EL (cell line): ENCODE results near the gene TFE3.

ENCODE experiments used
- DNase-seq: peaks from one replicate; pipeline ENCODE4 v3.0.0-alpha.2; 2016

The TFE3 gene

DNA sequence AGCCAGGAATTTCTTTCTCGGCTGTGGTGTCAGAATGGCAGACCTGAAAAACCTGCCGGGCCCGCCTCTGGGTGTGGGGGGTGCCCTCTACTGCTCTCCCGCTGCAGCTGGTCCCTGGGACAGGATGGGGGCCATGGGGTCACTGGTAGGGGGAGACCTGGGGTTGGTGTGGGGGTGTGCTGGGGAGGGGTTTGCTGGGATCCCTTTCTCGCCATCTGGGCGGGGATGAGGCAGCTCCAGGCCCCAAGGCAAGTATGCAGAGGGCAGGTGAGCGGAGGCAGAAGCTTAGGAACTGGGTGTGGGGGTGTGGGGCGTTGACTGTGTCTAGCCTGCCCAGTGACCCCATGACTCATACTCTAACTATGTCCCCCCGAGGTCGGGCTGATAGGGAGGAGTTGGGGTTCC, 16.5 kb upstream of the TFE3 start:
- no peak for DNase-seq

DNA sequence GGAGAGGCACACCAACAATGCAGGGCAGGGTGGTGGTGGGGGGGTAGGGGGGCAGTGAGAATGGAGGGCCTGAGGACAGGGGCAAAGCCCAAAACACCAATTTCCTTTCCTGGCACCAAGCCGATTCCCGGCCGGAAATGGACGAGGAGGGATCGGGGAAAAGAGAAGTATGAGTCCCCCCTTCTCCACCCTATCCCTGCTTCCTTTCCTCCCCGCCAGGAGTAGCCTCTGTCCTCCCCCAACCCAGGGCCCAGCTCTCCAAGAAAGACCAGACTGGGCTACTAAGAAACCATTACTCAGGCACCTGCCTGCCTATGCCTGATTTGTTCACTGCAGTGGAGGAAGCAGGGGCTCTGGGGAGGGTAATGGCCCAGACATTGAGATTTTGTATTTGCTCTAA, 16.0 kb upstream of the TFE3 start:
- DNase-seq: no peak

DNA sequence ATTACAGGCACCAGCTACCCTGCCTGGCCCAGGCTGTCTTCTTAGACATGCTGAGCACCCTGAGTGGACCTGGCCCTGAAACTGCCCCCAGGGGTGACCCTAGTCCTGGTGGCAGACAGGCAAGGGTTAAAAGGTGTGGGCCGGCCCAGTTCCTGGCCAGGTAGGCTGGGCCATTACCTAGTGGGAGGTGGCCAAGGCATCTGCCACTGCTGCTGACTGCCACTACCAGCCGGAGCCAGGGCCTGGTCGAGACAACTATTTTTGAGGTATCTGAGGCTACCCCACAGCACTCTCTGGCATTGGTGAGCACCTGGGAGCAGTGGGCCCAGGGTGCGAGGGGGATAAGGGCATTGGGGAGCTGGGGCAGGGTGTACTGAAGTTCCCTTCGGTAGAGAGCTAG, 15.6 kb upstream of the TFE3 start, which contains the start of gene CCDC120:
Gene CCDC120, plus strand, starts transcription at position 206 of the 400 bp plus-strand sequence. CDS start 3,043 bp downstream, outside the sequence.
- no peak for DNase-seq

DNA sequence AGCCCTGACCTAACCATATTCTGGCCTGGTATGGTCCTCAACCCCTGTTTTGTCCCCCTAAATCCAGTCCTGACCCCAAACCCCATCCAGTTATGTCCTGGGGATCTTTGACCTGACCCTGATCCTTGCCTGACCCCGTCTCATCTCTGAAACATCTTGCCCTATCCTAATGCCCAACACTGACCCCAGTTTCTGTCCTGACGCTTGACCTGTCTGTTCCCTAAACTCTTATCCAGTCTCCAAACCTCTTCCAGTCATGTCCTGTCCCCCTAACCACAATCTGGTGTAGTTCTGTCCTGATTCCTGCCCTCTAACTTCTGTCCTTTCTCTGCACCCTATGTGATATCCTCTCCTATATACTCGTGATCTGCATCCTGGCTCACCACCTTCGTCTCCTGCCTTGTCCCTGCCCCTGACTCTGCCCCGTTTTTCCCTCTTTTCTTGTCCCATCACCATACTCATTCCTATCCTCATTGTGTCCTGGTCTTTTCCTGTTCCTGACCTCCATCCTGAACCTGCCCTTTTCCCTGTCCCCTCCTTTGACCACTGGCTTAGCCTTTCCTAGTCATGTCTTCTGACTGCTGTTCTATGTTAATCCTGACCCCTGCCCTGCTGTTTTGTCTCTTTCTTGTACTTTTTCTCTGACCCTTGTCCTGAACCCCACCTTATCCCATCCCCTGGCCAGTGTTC, 11.1 kb upstream of the TFE3 start:
- no peak for DNase-seq

DNA sequence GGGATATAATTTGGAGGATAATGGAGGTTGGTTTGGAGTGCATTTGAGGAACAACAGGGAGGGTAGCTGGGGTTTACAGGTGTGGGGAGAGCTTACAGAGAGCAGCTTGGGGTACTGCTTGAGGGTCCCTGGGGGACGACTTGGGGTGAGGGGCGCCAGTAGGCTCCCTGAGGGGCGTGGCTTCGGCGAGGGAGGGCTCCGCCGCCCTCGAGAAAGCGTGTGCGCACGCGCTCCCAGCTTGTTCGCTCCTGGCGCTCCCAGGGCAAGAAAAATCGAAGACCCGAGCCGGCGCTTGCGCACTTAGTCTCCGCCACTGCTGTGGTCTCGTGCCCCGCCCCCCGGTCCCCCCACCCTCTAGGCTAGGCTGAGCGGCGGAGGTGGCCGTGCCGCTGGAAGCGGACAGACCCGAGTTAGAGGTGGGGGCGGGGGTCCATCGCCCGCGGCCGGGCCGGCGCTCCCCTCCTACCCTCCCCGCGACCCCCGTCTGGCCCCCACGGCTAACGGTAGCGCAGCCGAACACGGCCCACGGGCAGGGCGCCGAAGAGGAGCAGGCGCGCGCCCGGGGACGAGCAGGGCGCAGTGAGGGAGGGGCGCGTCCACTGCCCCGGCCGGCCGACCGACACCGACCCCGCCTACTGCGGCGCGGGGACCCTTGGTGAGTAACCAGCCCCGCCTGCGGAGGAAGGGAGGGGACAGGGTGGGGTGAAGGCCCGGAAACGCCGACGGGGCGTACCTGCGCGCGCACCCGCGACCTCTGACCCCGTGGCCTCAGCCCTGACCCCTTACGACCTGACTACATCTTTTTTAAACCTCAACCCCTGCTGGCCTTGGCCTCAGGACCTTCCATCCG, 10.3 kb upstream of the TFE3 start:
- peak; percentile 46 for DNase-seq

DNA sequence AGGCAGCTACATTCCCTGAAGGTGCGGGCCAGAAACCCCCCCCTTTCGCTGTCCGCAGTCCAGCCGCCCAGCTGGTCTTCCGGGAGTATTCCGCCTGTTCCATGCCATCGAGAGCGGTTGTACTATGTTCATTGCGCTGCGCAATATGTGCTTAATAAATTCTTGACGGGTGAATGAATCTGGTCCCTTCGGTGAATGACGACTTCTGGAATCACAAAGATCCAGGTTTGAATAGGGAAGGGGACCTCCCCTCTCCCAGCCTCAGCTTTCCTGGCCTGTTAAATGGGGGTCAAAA, 777 bp upstream of the TFE3 start:
- no peak for DNase-seq

DNA sequence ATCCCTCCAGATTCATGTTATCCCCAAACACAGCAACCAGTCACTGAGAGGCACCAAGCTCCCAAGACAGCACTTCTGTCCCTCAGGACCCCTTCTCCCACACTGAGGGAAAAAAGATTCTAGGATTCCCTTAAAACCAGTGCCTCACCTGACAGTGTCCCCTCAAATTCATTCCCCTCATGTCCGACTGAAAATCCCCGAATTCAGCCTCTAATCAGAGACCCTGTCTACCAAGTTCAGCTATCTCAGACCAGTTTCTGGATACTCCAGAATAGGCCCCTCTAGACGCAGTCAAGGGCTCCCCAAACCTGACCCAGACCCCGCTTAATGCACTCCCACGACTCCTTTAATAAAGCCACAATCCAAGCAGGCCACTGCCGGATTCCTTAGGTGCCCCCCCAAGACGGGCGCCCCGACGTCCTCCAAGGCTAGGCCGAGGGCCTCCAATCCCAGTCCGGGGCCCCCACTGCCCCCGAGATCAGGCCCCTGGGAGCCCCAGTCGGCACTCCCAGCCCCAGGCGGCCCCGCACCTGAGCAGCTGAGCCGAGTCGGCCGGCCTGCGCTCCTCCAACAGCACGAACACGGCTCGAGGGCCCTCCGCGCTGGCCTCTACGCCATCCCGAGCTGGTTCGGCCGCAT, 457 bp downstream of the TFE3 start:
- peak; percentile 10 for DNase-seq

DNA sequence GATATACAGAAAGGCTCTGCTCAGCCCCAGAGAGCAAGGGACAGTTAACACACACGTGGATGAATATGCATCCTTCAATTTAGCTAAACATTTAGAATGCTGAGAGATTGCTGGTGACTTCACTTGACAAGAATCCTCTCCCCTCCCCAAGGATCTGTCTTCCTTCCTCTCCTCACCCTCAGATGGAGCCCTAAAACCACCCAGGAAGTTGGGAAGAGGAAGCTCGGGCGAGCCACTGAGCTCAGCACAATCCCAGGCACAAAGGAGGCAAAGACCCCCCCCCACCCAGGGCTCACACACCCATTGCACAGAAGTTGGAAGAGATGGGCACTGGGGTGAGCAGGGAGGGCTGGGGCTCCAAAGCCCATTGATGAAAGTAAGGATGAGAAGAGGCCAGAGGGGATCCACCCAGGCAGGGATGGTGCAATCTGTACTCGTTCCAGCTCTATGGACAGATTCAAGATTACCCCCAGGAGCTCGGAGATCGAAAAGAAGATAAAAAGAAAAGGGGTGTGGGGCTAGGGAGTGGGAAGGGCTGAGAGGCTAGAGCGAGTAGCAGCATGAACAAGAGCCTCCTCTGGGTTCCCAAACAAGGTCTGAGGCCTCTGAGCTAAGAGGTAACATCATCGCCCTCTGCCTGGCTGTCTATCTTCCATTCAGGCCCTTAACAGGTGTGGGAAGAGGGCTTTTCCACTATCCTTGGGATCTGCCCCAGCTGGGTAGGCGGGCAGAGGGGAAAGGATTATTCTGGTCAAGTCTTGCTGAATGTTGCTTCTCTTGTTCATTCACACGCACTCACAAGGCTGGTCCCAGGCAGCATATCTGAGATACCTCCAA, 1.2 kb downstream of the TFE3 start:
- DNase-seq: peak; percentile 82

DNA sequence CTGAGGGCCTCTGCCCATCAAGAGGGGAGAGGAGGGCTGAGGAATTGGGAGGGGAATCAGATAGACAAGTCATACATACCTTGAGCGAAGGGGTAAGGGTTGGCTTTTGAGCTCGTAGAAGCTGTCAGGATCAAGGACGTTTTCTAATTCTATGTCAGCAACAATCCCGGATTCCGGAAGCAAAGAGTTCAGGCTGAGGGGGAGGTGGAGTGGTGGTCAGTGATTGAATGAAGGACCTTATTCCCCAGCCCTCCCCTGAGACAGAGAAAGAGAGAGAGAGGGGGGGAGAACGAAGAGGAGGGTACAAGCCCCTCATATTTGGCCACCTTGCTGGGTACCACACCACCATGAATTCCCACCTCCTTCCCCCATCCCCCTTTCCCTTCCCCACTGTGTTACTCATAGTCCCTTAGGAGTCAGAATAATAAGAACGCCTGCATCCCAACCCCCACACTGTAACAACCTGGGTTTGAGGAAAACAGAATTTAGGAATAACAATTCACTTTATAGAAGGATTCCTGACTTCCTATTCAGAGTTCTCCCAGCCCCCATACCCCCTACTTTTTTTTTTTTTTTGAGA, 2.7 kb downstream of the TFE3 start:
- peak; percentile 40 for DNase-seq

DNA sequence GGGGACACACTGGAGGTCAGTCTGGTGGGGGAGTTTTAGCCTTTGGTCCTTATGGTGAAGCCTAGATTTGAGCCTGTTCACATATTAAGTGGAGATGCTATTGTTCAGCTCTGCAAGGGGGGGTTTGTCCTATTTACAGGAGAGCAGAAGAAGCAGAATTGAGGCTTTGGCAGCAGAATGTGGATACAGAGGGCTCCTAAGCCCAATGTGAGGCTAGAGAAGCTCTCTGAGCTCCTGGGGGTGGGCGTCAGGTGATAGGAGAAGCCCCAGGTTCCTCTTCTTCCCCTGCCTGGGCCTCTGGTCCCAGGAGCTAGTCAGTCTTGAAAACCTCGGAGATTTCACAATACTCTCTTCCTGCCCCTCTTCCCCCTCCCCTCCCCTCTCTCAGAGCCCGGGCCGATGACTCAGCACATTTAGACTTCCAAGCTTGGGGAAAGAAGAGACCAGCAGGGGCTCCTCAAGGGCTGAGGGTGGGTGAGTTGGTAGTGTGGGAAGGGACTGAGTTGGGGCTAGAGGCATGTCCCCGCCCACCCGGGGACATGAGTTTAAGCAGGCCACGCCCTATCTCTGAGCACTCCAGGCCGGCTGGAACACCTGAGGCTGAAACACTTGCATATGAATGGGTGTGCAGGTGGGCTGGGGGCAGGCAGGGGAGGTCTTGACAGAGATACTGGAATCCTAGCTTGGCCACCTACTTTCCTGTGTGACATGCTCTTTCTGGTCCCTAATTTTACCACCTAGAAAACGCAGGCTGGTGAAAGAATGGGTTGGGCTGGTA, 3.4 kb downstream of the TFE3 start:
- peak; percentile 94 for DNase-seq

DNA sequence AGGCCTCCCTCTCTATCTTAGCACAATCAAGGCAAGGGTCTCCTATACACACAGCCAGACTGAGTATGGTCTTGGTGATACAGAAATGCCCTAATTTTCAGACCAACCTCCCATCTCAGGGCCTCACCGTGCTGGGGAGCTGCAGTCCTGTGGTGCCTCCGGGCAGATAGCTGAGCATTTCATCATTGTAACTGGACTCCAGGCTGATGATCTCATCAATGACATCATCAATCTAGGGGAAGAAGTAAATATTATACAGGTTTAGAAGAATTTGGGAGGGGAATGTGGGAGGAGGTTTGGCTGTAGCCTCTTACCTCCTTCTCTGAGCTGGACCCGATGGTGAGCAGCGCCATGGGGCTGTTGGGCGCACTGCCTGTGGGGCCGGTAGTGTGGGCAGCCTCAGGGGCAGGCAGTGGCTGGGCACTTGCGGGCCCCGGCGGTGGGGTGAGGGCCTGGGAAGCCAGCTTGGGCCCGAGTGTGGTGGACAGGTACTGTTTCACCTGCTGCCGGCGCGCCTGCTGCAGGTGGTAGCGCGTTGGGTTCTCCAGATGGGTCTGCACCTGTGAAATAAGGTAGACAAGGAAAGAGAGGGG, 5.2 kb downstream of the TFE3 start:
- peak; percentile 74 for DNase-seq

DNA sequence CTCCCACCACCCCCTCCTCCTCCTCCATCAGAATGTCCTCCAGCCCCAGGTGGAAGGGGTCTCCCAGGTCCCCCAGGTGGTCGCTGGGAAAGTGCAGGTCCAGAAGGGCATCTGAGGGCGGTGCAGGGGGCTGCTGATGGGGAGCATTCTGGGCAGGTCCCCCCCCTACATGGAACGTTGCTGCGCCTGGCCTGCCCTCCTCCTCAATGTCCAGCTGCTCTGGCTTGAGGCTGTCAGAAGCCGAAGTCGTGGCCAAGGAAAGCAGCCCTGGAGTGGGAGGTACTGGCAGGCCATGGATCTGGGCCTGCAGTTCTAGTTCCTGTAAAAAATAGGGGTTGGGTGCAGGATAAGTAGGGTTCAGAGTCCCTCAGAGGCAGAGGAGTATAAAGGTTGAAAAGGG, 12.9 kb downstream of the TFE3 start:
- DNase-seq: no peak

DNA sequence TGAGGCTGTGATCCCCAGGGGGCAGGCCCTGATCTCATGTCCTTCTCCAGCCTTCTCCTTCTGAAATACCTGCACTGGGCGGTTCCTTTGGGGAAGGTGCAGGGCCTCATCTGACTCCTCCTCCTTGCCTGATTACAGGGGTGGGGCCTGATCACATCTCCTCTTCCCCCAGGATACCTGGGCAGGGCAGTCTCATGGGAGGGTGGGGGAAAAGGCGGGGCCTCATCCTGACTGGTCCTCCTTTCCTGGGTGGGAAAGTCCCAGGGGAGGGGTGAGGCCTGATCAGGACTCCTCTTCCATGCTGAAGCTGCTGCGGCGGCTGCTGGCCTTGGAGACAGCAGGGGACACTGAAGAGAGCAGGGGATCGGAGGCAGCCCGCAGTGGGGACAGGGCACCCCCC, 13.3 kb downstream of the TFE3 start:
- no peak for DNase-seq

DNA sequence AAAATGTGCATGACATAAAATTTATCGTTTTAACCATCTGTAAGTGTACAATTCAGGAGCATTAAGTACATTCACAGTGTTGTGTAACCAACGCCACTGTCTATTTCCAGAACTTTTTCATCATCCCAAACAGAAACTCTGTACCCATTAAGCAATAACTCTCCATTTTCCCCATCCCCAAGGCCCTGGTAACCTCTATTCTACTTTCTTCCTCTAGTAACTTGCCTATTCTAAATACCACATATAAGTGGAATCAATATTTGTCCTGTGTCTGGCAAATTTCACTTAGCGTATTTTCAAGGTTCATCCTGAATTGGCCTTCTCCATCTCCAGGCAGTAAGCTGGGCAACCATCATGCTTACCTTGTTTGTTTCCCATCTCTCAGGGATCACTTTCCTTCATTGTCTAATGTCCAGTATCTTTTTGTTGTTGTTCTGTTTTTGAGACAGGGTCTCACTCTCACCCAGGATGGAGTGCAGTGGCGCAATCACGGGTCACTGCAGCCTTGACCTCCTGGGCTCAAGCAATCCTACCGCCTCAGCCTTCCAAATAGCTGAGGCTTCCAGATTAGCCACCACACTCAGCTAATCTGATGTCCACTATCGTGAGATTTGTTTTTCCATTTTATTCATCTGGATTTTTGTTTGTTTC, 23.4 kb downstream of the TFE3 start:
- DNase-seq: no peak

DNA sequence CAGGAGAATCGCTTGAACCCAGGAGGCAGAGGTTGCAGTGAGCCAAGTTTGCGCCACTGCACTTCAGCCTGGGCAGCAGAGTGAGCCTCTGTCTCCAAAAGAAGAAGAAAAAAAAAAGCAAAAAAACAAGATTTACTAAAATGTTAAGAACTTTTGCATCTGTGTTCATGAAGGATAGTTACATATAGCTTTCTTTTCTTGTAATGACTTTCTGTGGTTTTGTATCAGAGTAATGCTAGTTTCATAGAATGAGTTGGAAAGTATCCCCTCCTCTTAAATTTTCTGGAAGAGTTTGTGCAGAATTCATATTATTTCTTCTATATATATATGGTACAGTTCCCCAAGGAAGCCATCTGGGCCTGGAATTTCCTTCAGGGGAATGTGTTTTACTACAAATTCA, 24.1 kb downstream of the TFE3 start:
- DNase-seq: no peak

DNA sequence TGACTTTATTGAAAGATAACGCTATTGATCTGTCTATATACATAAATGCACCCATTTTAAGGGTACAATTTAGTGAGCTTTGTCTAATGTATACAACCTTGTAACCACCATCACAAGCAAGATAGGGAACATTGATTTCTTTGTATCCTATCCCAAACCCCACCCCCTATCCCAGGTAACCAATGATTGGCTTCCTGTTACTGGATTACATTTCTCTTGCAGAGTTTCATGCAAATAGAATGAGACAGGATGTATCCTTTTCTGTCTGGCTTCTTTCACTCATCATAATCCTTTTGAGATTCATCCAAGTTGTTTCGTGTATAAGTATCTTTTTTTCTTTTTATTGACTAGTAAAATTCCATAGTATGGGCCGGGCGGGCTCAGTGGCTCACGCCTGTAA, 39.5 kb downstream of the TFE3 start:
- DNase-seq: no peak

DNA sequence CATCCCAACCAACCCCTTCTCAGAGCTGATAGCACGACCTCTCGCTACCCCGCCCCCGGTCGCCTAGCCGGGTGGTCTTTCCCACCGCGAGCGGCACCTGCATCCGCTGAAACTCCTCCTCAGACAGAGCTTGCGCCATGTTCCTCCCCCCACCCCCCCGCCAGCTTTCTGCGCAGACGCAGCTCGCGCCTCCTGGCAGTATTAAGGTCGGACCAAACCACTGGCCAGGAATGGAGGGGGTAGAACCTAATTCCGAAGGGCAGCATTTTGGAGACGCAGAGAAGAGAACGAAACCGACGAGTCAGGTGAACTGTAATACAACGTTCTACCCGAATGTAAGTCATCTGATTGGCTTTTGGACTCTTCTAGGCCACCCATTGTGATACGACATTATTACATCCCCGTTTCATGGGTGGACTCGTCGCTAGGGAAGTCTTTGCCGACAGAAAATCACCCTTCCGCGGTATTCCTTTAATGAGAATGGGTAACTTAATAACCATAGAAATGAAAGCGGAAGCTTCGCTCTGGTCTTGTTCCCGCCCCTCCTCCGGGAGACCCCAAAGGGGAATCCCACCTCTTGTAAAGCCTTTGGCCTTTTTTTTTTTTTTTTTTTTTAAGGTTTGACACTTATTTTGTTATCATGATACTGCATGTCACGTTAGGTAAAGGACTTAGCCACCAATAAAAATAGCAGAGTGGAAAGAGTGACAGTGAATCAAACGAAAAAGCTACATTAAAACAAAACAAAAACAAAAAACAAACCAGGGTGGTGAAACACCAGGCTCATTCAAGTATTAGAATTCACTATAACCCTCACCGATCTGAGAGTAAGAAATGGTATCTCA, 40.8 kb downstream of the TFE3 start, which contains the start of gene GRIPAP1:
Gene GRIPAP1, minus strand, starts transcription at position 174 of the 845 bp plus-strand sequence. Its CDS starts 35 bp downstream, at position 139.
- peak; percentile 77 for DNase-seq

DNA sequence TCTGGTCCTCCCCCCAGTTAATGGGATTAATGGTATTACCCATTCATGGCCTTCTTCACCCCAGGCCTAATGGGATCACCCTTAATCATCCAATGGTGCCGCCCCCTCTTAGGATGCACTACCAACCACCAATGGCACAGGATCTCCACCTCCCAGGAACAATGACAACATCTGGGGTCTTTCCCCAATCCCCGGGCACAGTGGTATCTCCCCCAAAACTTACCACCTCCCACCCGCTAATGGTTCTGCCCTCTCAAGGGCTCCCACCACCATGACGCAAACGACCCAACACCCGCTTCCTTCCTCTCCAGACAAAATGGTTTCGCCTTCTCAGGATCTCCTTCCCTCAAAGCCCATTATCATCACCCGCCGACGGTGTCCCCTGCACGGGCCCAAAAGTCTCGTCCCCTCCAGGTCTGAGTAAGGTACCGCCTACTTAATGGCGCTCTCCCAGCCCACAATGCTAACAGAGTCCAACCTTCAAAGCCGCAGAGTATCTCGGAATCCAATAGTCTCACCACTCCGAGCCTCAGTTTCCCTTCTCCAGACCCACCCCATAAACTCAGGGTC, 41.6 kb downstream of the TFE3 start:
- DNase-seq: peak; percentile 53

DNA sequence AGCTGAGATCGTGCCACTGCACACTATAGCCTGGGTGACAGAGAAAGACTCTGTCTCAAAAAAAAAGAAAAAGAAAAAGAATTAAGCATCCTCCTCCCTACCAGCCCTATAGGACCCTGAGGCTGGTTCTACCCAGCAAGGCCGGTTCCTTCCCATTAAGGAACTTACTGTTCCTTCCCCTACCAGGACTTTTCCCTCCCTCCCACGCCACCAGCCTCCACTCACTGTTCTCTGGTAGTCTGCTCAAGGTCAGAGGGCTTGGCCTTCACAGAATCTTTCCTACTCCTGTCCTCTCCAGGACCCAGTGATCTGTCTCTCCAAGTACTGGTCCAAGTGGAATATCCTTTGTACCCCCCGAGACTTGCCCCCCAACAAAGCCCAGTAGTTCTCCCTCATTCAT, 42.5 kb downstream of the TFE3 start:
- DNase-seq: no peak
